ENCODE measurements around the gene LIPN. TPM values are rescaled to one million over a fixed set of nuclear protein-coding genes. Genes with fewer than 3 reads are reported as not detected.

Gene LIPN
- total and polyA plus RNA-seq, 2 of the 8 experiments (the other 6 are each of a cell fraction or from before 2014, with no cell fraction given), result not detected

- no peak overlapping the region for H2BK20ac ChIP-seq (ENCODE audit: low read length)
- no peak overlapping the region for H2AK5ac ChIP-seq (ENCODE audit: low read depth, low read length)
- FAIRE-seq, result no peak
- H3K4ac ChIP-seq (replicated peaks; ENCODE audit: insufficient read length, low read depth, low read length), result no peak overlapping the region
- H3K4me3 ChIP-seq (ENCODE audit: extremely low read depth in 1 of 4, insufficient read depth in 2 of 4, low read depth in 3 of 4, low read length in 4 of 4), result no peak overlapping the region
- no peak overlapping the region for H3K9ac ChIP-seq (replicated peaks in 1 of 4; ENCODE audit: extremely low read depth in 1 of 4, low read depth in 3 of 4, low read length in 3 of 4)
- H3K56ac ChIP-seq (replicated peaks; ENCODE audit: insufficient read length, low read depth, low read length), result no peak overlapping the region
- H3K27me3 ChIP-seq (replicated peaks in 1 of 4; ENCODE audit: control insufficient read depth in 3 of 4, extremely low read depth in 1 of 4, insufficient read depth in 3 of 4, low read length in 3 of 4), result no peaks in the 10 kb centered on the region
- no peaks in the 10 kb centered on the region for H3K79me2 ChIP-seq (ENCODE audit: control insufficient read depth in 1 of 2, insufficient read depth in 2 of 2, low read length in 2 of 2)
- no peaks in the 10 kb centered on the region for H3K36me3 ChIP-seq (ENCODE audit: control insufficient read depth in 2 of 4, insufficient read depth in 4 of 4, low read length in 3 of 4)
- POLR2A ChIA-PET (ENCODE audit: partially characterized antibody), result no interaction called here
- WGBS, 2 experiments (ENCODE audit: extremely low coverage in 1 of 2, insufficient coverage in 1 of 2, insufficient read length in 1 of 2, insufficient replicate concordance in 2 of 2, low coverage in 1 of 2, low lambda C conversion rate in 2 of 2, missing lambda C conversion rate in 1 of 2), result 86% methylated on average over 1 of the region's 1 CpG; no CpG with 5 or more reads in 1 of the 2 experiments
- no peak overlapping the region for H2BK120ac ChIP-seq (replicated peaks; ENCODE audit: low read depth, low read length)
- H3K23ac ChIP-seq (ENCODE audit: insufficient read length), result no peak overlapping the region
- no peaks in the 10 kb centered on the region for H3K79me1 ChIP-seq (ENCODE audit: low read depth, low read length)
- no peak overlapping the region for H4K5ac ChIP-seq (ENCODE audit: insufficient read length, low read depth, low read length)
- H2AFZ ChIP-seq (ENCODE audit: low read length), result no peak overlapping the region
- no peak overlapping the region for H3K14ac ChIP-seq (ENCODE audit: insufficient read length)
- H3K4me1 ChIP-seq (replicated peaks in 1 of 4; ENCODE audit: control insufficient read depth in 3 of 4, insufficient read depth in 4 of 4, low read length in 3 of 4), result peaks cover 0 to 4% (median 0%) of the 10 kb centered on the region in 4 experiments; a peak in 2 of 7 replicates
- no peak overlapping the region for H4K8ac ChIP-seq (ENCODE audit: extremely low read depth, insufficient read depth, low read length)
- H3K23me2 ChIP-seq (ENCODE audit: low read depth, low read length), result no peaks in the 10 kb centered on the region
- no peaks in the 10 kb centered on the region for H4K20me1 ChIP-seq (replicated peaks in 1 of 2; ENCODE audit: control insufficient read depth in 1 of 2, insufficient read depth in 2 of 2, low read length in 2 of 2)
- no peak overlapping the region for H2BK5ac ChIP-seq (ENCODE audit: low read depth, low read length)
- H3K9me3 ChIP-seq (ENCODE audit: insufficient read depth in 2 of 2, low read depth in 1 of 2, low read length in 1 of 2), result no peaks in the 10 kb centered on the region
- CTCF ChIA-PET (ENCODE audit: partially characterized antibody), result interaction anchor here (1.0 to 1.4 kb wide), 2 partner anchors 39 to 70 kb away, joined by 3 to 4 read pairs; no protein-coding TSS in a partner anchor
- H3K27ac ChIP-seq (ENCODE audit: low read depth, low read length), result no peak overlapping the region
- H2BK15ac ChIP-seq (ENCODE audit: low read length), result no peak overlapping the region
- no peak for DNase-seq (ENCODE audit: low read depth in 1 of 2, low spot score in 2 of 2)
- H3K18ac ChIP-seq (ENCODE audit: extremely low read depth, low read length), result no peak overlapping the region
- H4K91ac ChIP-seq (replicated peaks; ENCODE audit: insufficient read length, low read length), result no peak overlapping the region
- no peak overlapping the region for H2BK12ac ChIP-seq (ENCODE audit: low read depth, low read length)
- H3K4me2 ChIP-seq (ENCODE audit: insufficient read depth in 1 of 2, low read depth in 2 of 2, low read length in 2 of 2), result no peak overlapping the region
- TF ChIP-seq TBP (IDR thresholded peaks at IDR 0.05; ENCODE audit: low read depth, low read length) (no peak), FOSL1 (IDR thresholded peaks at IDR 0.05; ENCODE audit: insufficient read depth, low read depth, low read length) (no peak), EGR1 (IDR thresholded peaks at IDR 0.05; ENCODE audit: borderline replicate concordance, low read depth, low read length) (no peak), SIRT6 (IDR thresholded peaks at IDR 0.05; ENCODE audit: low read length) (no peak), EP300 (IDR thresholded peaks at IDR 0.05; ENCODE audit: borderline replicate concordance in 1 of 2, low read depth in 2 of 2, low read length in 2 of 2) (no peak), NRF1 (IDR thresholded peaks at IDR 0.05; ENCODE audit: low read depth, low read length) (no peak), POLR2A (IDR thresholded peaks at IDR 0.05; ENCODE audit: control extremely low read depth in 1 of 2, low read depth in 2 of 2, low read length in 2 of 2) (no peak), KDM1A (IDR thresholded peaks at IDR 0.05; ENCODE audit: borderline replicate concordance, low read length) (no peak), CREB1 (IDR thresholded peaks at IDR 0.05) (no peak), CTBP2 (IDR thresholded peaks at IDR 0.05; ENCODE audit: borderline replicate concordance, insufficient read depth, insufficient read length, low read length) (no peak), SUZ12 (IDR thresholded peaks at IDR 0.05; ENCODE audit: low read length) (no peak), SIN3A (conservative IDR thresholded peaks at IDR 0.05 in 1 of 2, IDR thresholded peaks at IDR 0.05 in 1 of 2; ENCODE audit: low read depth in 1 of 2, low read length in 2 of 2) (no peak), CHD2 (IDR thresholded peaks at IDR 0.05; ENCODE audit: low read length) (no peak), POU5F1 (IDR thresholded peaks at IDR 0.05; ENCODE audit: low read depth, low read length) (no peak), CBX8 (IDR thresholded peaks at IDR 0.05; ENCODE audit: borderline replicate concordance, low read depth, low read length) (no peak), PHF8 (conservative IDR thresholded peaks at IDR 0.05; ENCODE audit: low read depth, low read length) (no peak)
Measured at GRCh38 chr10:88765816-88766215, 6.0 kb downstream of the LIPN start.
